ENCODE measurements around the gene EXOC5. TPM values are rescaled to one million over a fixed set of nuclear protein-coding genes. Genes with fewer than 3 reads are reported as not detected.
"Not testable (repeated sequence)": the region's sequence is repeated elsewhere in the genome, so short reads cannot be mapped to it uniquely, and the experiment has no call there.

Gene EXOC5
- total RNA-seq, 2 experiments from 2014 or later, result 56.9 to 61.7 TPM

GRCh38 chr14:57277062-57277461 is 8.4 kb upstream of the EXOC5 start:
- Mint-ChIP-seq H3K27me3 (no peaks in the 10 kb centered on the region), H3K9me3 (no peaks in the 10 kb centered on the region), H3K4me1 (peaks cover 3% of the 10 kb centered on the region), H3K27ac (no peak overlapping the region), H3K36me3 (peaks cover 22% of the 10 kb centered on the region), H3K4me3 (no peak overlapping the region)
- DNase-seq (no peak), ATAC-seq (ENCODE audit: low read depth) (no peak)
- POLR2A ChIA-PET, result no interaction called here

GRCh38 chr14:57275023-57275664 is 6.4 kb upstream of the EXOC5 start:
- Mint-ChIP-seq H3K36me3 (peaks cover 27% of the 10 kb centered on the region), H3K4me3 (no peak overlapping the region), H3K27me3 (no peaks in the 10 kb centered on the region), H3K9me3 (no peaks in the 10 kb centered on the region), H3K27ac (no peak overlapping the region), H3K4me1 (peaks cover 18% of the 10 kb centered on the region)
- POLR2A ChIA-PET, result interaction anchor here (0.8 kb wide), 1 partner anchor 1901 kb away, joined by 4 read pairs; no protein-coding TSS in a partner anchor
- ATAC-seq (ENCODE audit: low read depth) (no peak), DNase-seq (no peak)

DNA sequence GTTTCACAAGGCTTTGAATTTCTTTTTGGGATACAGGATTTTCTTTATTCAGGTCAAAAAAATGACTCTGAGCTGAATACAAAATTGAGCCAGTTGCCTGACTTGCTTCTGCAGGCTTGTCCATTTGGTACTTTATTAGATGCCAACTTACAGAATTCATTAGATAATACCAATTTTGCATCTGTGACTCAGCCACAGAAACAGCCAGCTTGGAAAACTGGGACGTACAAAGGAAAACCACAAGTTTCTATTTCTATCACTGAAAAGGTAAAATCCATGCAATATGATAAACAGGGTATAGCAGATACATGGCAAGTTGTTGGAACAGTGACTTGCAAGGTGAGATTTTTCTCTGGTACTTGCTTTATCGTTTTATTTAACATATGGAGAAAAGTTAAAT is 5.8 kb upstream of the EXOC5 start:
- no peak overlapping the region for H3K27ac Mint-ChIP-seq
- ATAC-seq (ENCODE audit: low read depth) (no peak), DNase-seq (no peak)
- peaks cover 27% of the 10 kb centered on the region for H3K36me3 Mint-ChIP-seq
- POLR2A ChIA-PET, result interaction anchor here (0.8 kb wide), 1 partner anchor 1900 kb away, joined by 4 read pairs; no protein-coding TSS in a partner anchor
- no peaks in the 10 kb centered on the region for H3K27me3 Mint-ChIP-seq
- H3K4me3 Mint-ChIP-seq, result no peak overlapping the region
- H3K4me1 Mint-ChIP-seq, result peaks cover 21% of the 10 kb centered on the region
- H3K9me3 Mint-ChIP-seq, result no peaks in the 10 kb centered on the region

- H3K27ac Mint-ChIP-seq, result no peak overlapping the region
- H3K9me3 Mint-ChIP-seq, result no peaks in the 10 kb centered on the region
- no peaks in the 10 kb centered on the region for H3K27me3 Mint-ChIP-seq
- peaks cover 21% of the 10 kb centered on the region for H3K4me1 Mint-ChIP-seq
- POLR2A ChIA-PET, result no interaction called here
- ATAC-seq (ENCODE audit: low read depth), result no peak
- H3K36me3 Mint-ChIP-seq, result peaks cover 23% of the 10 kb centered on the region
- DNase-seq, result no peak
- H3K4me3 Mint-ChIP-seq, result no peak overlapping the region
Measured at GRCh38 chr14:57273236-57273635, 4.5 kb upstream of the EXOC5 start.

DNA sequence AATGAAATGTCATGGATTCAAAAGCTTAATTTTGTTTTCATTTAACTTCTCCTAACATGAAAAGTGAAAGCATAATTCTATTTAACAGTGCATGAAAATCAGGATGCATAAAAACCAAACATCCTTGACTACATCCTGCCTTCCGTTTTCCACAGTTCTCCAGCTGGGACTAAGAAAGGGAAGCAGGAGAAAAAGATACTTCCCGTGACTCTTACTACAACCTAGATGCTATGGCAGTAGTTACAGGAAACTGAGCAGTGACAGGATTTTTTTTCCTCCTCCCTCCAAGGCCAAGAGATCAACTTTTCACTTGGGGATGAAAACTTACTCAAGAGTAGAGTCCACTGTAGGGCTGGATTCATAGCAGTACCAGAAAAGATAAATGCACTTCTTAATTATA is 2.6 kb downstream of the EXOC5 start:
- no peak overlapping the region for H3K27ac Mint-ChIP-seq
- H3K36me3 Mint-ChIP-seq, result peaks cover 13% of the 10 kb centered on the region
- peaks cover 37% of the 10 kb centered on the region for H3K4me1 Mint-ChIP-seq

DNA sequence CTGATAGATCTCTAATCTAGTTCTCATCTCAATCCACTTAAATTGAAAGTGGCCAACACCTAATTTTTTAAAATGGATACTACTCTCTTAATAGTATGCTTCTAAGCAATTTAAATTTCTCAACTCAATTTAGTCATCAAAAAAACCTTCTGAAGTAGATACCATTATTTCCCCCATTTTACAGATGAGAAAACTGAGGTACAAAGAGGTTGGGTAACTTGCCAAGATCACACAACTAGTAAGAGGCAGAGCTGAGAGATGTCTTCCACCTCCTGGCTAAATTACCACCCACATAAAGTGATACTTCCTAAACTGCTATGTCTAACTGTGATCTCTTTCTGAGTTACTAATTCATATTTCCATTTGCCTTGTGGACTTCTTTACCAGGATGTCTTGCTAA is 6.6 kb downstream of the EXOC5 start:
- no peak overlapping the region for H3K4me3 Mint-ChIP-seq
- peaks cover 26% of the 10 kb centered on the region for H3K4me1 Mint-ChIP-seq
- ATAC-seq (ENCODE audit: low read depth), result no peak
- no peak for DNase-seq
- H3K36me3 Mint-ChIP-seq, result peaks cover 26% of the 10 kb centered on the region
- no peak overlapping the region for H3K27ac Mint-ChIP-seq
- no peaks in the 10 kb centered on the region for H3K27me3 Mint-ChIP-seq
- POLR2A ChIA-PET, result no interaction called here
- H3K9me3 Mint-ChIP-seq, result no peaks in the 10 kb centered on the region

More for the DNA sequence above, 2.6 kb downstream of the EXOC5 start:
- POLR2A ChIA-PET, result no interaction called here
- Mint-ChIP-seq H3K9me3 (no peaks in the 10 kb centered on the region), H3K4me3 (peak overlapping the region; percentile 3), H3K27me3 (no peaks in the 10 kb centered on the region)
- ATAC-seq (ENCODE audit: low read depth) (no peak), DNase-seq (no peak)

- H3K36me3 Mint-ChIP-seq, result peaks cover 30% of the 10 kb centered on the region
- POLR2A ChIA-PET, result no interaction called here
- no peaks in the 10 kb centered on the region for H3K27me3 Mint-ChIP-seq
- DNase-seq, result no peak
- no peak overlapping the region for H3K27ac Mint-ChIP-seq
- H3K4me3 Mint-ChIP-seq, result no peak overlapping the region
- no peaks in the 10 kb centered on the region for H3K9me3 Mint-ChIP-seq
- no peak for ATAC-seq (ENCODE audit: low read depth)
- peaks cover 24% of the 10 kb centered on the region for H3K4me1 Mint-ChIP-seq
Measured at GRCh38 chr14:57261604-57262003, 7.1 kb downstream of the EXOC5 start.

- DNase-seq (no peak), ATAC-seq (ENCODE audit: low read depth) (no peak)
- Mint-ChIP-seq H3K4me1 (peaks cover 16% of the 10 kb centered on the region), H3K27me3 (no peaks in the 10 kb centered on the region), H3K27ac (no peak overlapping the region), H3K9me3 (no peaks in the 10 kb centered on the region), H3K36me3 (peaks cover 43% of the 10 kb centered on the region), H3K4me3 (no peak overlapping the region)
- POLR2A ChIA-PET, result interaction anchor here (1.4 kb wide), 1 partner anchor 9 kb away, joined by 5 read pairs; the partner anchor contains the start of genes AP5M1 and EXOC5
Measured at GRCh38 chr14:57259672-57260071, 9.0 kb downstream of the EXOC5 start.

DNA sequence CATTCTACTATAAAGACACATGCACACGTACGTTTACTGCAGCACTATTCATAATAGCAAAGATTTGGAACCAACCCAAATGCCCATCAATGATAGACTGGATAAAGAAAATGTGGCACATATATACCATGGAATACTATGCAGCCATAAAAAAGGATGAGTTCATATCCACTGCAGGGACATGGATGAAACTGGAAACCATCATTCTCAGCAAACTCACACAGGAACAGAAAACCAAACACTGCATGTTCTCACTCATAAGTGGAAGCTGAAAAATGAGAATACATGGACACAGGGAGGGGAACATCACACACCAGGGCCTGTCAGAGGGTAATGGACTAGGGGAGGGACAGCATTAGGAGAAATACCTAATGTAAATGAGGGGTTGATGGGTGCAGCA is 10.5 kb downstream of the EXOC5 start:
- Mint-ChIP-seq H3K4me1 (peaks cover 10% of the 10 kb centered on the region), H3K36me3 (peaks cover 46% of the 10 kb centered on the region)
- H3K27me3 Mint-ChIP-seq; DNase-seq; ATAC-seq (ENCODE audit: low read depth); H3K27ac Mint-ChIP-seq; H3K4me3 Mint-ChIP-seq; H3K9me3 Mint-ChIP-seq: not testable (repeated sequence)
- POLR2A ChIA-PET, result interaction anchor here (1.4 kb wide), 1 partner anchor 11 kb away, joined by 5 read pairs; the partner anchor contains the start of genes AP5M1 and EXOC5

DNA sequence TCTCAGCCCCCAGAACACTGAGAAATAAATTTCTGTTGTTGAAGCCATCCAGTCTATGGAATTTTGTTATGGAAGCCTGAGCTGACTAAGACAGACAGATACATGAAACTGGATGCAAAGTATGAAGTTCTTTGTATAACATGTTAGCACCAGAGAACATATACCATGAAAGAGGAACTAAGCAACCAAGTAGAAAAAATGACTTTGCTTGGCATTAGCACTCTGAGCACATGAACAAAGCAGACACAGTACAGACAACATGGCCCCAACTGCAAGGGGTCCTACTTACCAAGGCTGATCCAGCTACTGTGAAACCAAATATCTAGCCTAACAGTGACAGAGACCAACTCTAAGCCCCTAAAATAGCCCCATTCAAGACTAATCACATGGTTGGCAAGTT is 13.8 kb downstream of the EXOC5 start:
- no peak for DNase-seq
- ATAC-seq (ENCODE audit: low read depth), result no peak
- H3K36me3 Mint-ChIP-seq, result peaks cover 46% of the 10 kb centered on the region
- no peak overlapping the region for H3K27ac Mint-ChIP-seq
- no peak overlapping the region for H3K4me3 Mint-ChIP-seq
- no peaks in the 10 kb centered on the region for H3K27me3 Mint-ChIP-seq
- peaks cover 10% of the 10 kb centered on the region for H3K4me1 Mint-ChIP-seq
- H3K9me3 Mint-ChIP-seq, result no peaks in the 10 kb centered on the region
- POLR2A ChIA-PET, result no interaction called here

DNA sequence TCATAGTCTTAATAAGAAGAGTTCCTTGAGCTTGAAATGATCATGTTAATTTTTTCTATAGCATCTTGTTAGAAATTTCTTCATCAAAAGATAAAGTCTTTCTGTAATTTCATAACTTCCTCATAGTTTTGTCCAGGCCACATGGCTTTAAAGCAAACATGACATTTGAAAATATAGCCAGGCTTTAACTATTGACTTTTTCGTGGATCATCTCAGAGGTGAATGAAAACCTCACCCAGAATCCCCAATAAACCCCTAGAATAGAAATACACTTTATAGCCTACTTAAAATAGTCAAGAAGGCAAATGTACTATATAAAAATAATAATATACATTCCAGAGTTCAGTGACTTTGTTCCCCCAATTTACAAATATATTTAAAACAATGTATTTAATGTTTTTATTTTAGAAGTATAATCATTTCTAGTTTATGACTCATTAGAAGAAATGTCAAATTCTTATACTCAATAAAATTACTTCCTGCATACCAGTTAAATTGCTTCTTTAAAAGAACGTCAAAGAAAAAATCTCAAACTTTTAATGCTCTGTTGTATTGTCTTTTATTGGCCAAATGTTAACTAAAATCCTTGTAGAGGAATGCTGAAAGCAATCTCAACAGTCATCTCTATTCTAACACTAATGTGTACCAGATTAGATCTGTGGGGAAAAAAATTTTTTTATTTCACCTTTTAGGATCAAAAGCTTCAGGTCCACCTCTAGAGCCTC is 21.6 kb downstream of the EXOC5 start:
- H3K27ac Mint-ChIP-seq, result no peak overlapping the region
- H3K4me1 Mint-ChIP-seq, result peaks cover 4% of the 10 kb centered on the region
- peaks cover 4% of the 10 kb centered on the region for H3K36me3 Mint-ChIP-seq
- POLR2A ChIA-PET, result interaction anchor here (1.5 kb wide), 1 partner anchor 21 kb away, joined by 3 read pairs; the partner anchor contains the start of genes AP5M1 and EXOC5
- DNase-seq, result no peak
- ATAC-seq (ENCODE audit: low read depth), result no peak
- H3K4me3 Mint-ChIP-seq, result no peak overlapping the region
- no peaks in the 10 kb centered on the region for H3K27me3 Mint-ChIP-seq
- H3K9me3 Mint-ChIP-seq, result no peaks in the 10 kb centered on the region

GRCh38 chr14:57245941-57246340 is 22.8 kb downstream of the EXOC5 start:
- peaks cover 1% of the 10 kb centered on the region for H3K4me1 Mint-ChIP-seq
- POLR2A ChIA-PET, result no interaction called here
- peaks cover 2% of the 10 kb centered on the region for H3K36me3 Mint-ChIP-seq
- no peak overlapping the region for H3K27ac Mint-ChIP-seq
- no peaks in the 10 kb centered on the region for H3K27me3 Mint-ChIP-seq
- DNase-seq, result no peak
- no peaks in the 10 kb centered on the region for H3K9me3 Mint-ChIP-seq
- no peak overlapping the region for H3K4me3 Mint-ChIP-seq
- ATAC-seq (ENCODE audit: low read depth), result no peak

- Mint-ChIP-seq H3K4me3 (no peak overlapping the region), H3K9me3 (no peaks in the 10 kb centered on the region), H3K27me3 (no peaks in the 10 kb centered on the region), H3K4me1 (peaks cover 1% of the 10 kb centered on the region), H3K27ac (no peak overlapping the region), H3K36me3 (peaks cover 2% of the 10 kb centered on the region)
- DNase-seq (no peak), ATAC-seq (ENCODE audit: low read depth) (no peak)
- POLR2A ChIA-PET, result no interaction called here
Measured at GRCh38 chr14:57244106-57244505, 24.6 kb downstream of the EXOC5 start.

DNA sequence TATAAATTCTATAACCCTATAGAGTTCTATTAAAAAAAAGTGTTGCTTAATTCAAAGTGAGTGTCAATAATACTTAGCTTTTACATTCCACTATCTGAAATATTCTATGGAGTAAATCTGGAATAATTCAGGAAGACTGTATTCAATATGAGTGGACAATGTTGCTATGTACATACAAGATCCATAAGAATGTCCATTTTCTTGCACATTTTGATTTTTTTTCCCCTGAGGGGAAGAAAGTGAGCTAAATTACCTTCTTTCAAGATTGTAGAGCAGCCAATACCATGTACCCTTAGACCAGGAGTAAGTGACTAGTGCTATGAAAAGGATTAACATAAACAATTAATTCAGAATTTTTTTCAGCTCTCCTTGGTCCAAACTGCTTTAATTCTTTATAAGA is 25.4 kb downstream of the EXOC5 start:
- POLR2A ChIA-PET, result no interaction called here
- H3K36me3 Mint-ChIP-seq, result peaks cover 2% of the 10 kb centered on the region
- no peak for DNase-seq

More for the DNA sequence above, 25.4 kb downstream of the EXOC5 start:
- Mint-ChIP-seq H3K4me3 (no peak overlapping the region), H3K9me3 (no peaks in the 10 kb centered on the region), H3K4me1 (peaks cover 1% of the 10 kb centered on the region), H3K27me3 (no peaks in the 10 kb centered on the region), H3K27ac (no peak overlapping the region)
- no peak for ATAC-seq (ENCODE audit: low read depth)
